ENCODE results near the gene UVRAG.

UVRAG gene

GRCh38 chr11:75872887-75873416, 57.9 kb downstream of the UVRAG start:
- TF ChIP-seq RAD21 (IDR thresholded peaks at IDR 0.05; ENCODE audit: low read depth) = no peak
- TF ChIP-seq, protein P1, sequence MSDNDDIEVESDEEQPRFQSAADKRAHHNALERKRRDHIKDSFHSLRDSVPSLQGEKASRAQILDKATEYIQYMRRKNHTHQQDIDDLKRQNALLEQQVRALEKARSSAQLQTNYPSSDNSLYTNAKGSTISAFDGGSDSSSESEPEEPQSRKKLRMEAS (IDR thresholded peaks at IDR 0.05) = no peak
- TF ChIP-seq CEBPB (IDR thresholded peaks at IDR 0.05) = no peak
- no peak for TF ChIP-seq REST (IDR thresholded peaks at IDR 0.05; ENCODE audit: low read depth)
- TF ChIP-seq YY1 (IDR thresholded peaks at IDR 0.05; ENCODE audit: low read depth) = no peak
- TF ChIP-seq EGR1 (IDR thresholded peaks at IDR 0.05) = no peak
- TF ChIP-seq ZBTB7A (IDR thresholded peaks at IDR 0.05; ENCODE audit: low read depth) = no peak
- no peak for TF ChIP-seq FOXM1 (IDR thresholded peaks at IDR 0.05; ENCODE audit: borderline replicate concordance, low read depth)
- no peak for TF ChIP-seq TAF1 (IDR thresholded peaks at IDR 0.05; ENCODE audit: low read depth)
- no peak for TF ChIP-seq TEAD4 (IDR thresholded peaks at IDR 0.05)
- TF ChIP-seq EP300 (IDR thresholded peaks at IDR 0.05; ENCODE audit: borderline replicate concordance) = no peak
- TF ChIP-seq TCF12 (IDR thresholded peaks at IDR 0.05; ENCODE audit: low read depth) = no peak
- TF ChIP-seq CREB1 (IDR thresholded peaks at IDR 0.05; ENCODE audit: low read depth) = no peak
- no peak for TF ChIP-seq NFIC (IDR thresholded peaks at IDR 0.05)
- TF ChIP-seq, protein P2, sequence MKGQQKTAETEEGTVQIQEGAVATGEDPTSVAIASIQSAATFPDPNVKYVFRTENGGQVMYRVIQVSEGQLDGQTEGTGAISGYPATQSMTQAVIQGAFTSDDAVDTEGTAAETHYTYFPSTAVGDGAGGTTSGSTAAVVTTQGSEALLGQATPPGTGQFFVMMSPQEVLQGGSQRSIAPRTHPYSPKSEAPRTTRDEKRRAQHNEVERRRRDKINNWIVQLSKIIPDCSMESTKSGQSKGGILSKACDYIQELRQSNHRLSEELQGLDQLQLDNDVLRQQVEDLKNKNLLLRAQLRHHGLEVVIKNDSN (IDR thresholded peaks at IDR 0.05) = no peak

- TF ChIP-seq CEBPB (IDR thresholded peaks at IDR 0.05) = no peak
Measured at GRCh38 chr11:75873417-75874221, 58.6 kb downstream of the UVRAG start.

GRCh38 chr11:75874684-75875341, 59.8 kb downstream of the UVRAG start:
- TF ChIP-seq EP300 (IDR thresholded peaks at IDR 0.05; ENCODE audit: borderline replicate concordance) (no peak), TEAD4 (IDR thresholded peaks at IDR 0.05) (no peak), ZBTB7A (IDR thresholded peaks at IDR 0.05; ENCODE audit: low read depth) (no peak), NFIC (IDR thresholded peaks at IDR 0.05) (no peak), CREB1 (IDR thresholded peaks at IDR 0.05; ENCODE audit: low read depth) (no peak), YY1 (IDR thresholded peaks at IDR 0.05; ENCODE audit: low read depth) (no peak), FOXM1 (IDR thresholded peaks at IDR 0.05; ENCODE audit: borderline replicate concordance, low read depth) (no peak)
- TF ChIP-seq, protein P1 (IDR thresholded peaks at IDR 0.05) = no peak

GRCh38 chr11:75878933-75879332, 63.9 kb downstream of the UVRAG start:
- TF ChIP-seq FOXM1 (IDR thresholded peaks at IDR 0.05; ENCODE audit: borderline replicate concordance, low read depth) (no peak), REST (IDR thresholded peaks at IDR 0.05; ENCODE audit: low read depth) (no peak), EP300 (IDR thresholded peaks at IDR 0.05; ENCODE audit: borderline replicate concordance) (no peak), TAF1 (IDR thresholded peaks at IDR 0.05; ENCODE audit: low read depth) (no peak), ZBTB7A (IDR thresholded peaks at IDR 0.05; ENCODE audit: low read depth) (no peak), RAD21 (IDR thresholded peaks at IDR 0.05; ENCODE audit: low read depth) (no peak), CREB1 (IDR thresholded peaks at IDR 0.05; ENCODE audit: low read depth) (no peak), NFIC (IDR thresholded peaks at IDR 0.05) (no peak), YY1 (IDR thresholded peaks at IDR 0.05; ENCODE audit: low read depth) (no peak), TCF12 (IDR thresholded peaks at IDR 0.05; ENCODE audit: low read depth) (no peak), TEAD4 (IDR thresholded peaks at IDR 0.05) (no peak), EGR1 (IDR thresholded peaks at IDR 0.05) (no peak), CEBPB (IDR thresholded peaks at IDR 0.05) (no peak)
- TF ChIP-seq, protein P2 (IDR thresholded peaks at IDR 0.05) = no peak
- TF ChIP-seq, protein P1 (IDR thresholded peaks at IDR 0.05) = no peak

- TF ChIP-seq EGR1 (IDR thresholded peaks at IDR 0.05) = no peak
- TF ChIP-seq CEBPB (IDR thresholded peaks at IDR 0.05) = no peak
- no peak for TF ChIP-seq TCF12 (IDR thresholded peaks at IDR 0.05; ENCODE audit: low read depth)
- TF ChIP-seq TEAD4 (IDR thresholded peaks at IDR 0.05) = no peak
- no peak for TF ChIP-seq NFIC (IDR thresholded peaks at IDR 0.05)
- TF ChIP-seq EP300 (IDR thresholded peaks at IDR 0.05; ENCODE audit: borderline replicate concordance) = no peak
- no peak for TF ChIP-seq YY1 (IDR thresholded peaks at IDR 0.05; ENCODE audit: low read depth)
- TF ChIP-seq FOXM1 (IDR thresholded peaks at IDR 0.05; ENCODE audit: borderline replicate concordance, low read depth) = no peak
- TF ChIP-seq, protein P1 (IDR thresholded peaks at IDR 0.05) = no peak
Measured at GRCh38 chr11:75879737-75880136, 64.7 kb downstream of the UVRAG start.

Measured in Ishikawa (cell line).